Mononuclear cell (primary cell): ENCODE measurements around the gene AQP10. TPM values are rescaled to one million over a fixed set of nuclear protein-coding genes. Genes with fewer than 3 reads are reported as not detected.
"Not testable (repeated sequence)": the region's sequence is repeated elsewhere in the genome, so short reads cannot be mapped to it uniquely, and the experiment has no call there.

Experiments used
- H3K27me3 ChIP-seq: 2 replicates; pipeline ENCODE4 v1.6.0; 2011; ENCODE audit warnings: low read length, control low read depth; ENCODE audit not compliant: insufficient read depth
- H3K4me1 ChIP-seq: 2 replicates; pipeline ENCODE4 v1.5.1; 2011; ENCODE audit warnings: mild to moderate bottlenecking, low read length, control low read depth; ENCODE audit not compliant: insufficient read depth
- H3K4me3 ChIP-seq: 2 replicates; pipeline ENCODE4 v1.5.1; 2011; ENCODE audit warnings: mild to moderate bottlenecking, low read length, moderate library complexity
- H3K9me3 ChIP-seq: 2 replicates; pipeline ENCODE4 v1.5.1; 2011; ENCODE audit warnings: low read depth, mild to moderate bottlenecking, control low read depth, low read length
- total RNA-seq: library from RNA; depleted of rRNA; stranded (reverse); fragments of >200 nt; gene quantifications from one replicate; pipeline ENCODE4 v1.2.3, GENCODE V29; 2012

AQP10 gene
- total RNA-seq, 1 donor = 4.1 TPM

DNA sequence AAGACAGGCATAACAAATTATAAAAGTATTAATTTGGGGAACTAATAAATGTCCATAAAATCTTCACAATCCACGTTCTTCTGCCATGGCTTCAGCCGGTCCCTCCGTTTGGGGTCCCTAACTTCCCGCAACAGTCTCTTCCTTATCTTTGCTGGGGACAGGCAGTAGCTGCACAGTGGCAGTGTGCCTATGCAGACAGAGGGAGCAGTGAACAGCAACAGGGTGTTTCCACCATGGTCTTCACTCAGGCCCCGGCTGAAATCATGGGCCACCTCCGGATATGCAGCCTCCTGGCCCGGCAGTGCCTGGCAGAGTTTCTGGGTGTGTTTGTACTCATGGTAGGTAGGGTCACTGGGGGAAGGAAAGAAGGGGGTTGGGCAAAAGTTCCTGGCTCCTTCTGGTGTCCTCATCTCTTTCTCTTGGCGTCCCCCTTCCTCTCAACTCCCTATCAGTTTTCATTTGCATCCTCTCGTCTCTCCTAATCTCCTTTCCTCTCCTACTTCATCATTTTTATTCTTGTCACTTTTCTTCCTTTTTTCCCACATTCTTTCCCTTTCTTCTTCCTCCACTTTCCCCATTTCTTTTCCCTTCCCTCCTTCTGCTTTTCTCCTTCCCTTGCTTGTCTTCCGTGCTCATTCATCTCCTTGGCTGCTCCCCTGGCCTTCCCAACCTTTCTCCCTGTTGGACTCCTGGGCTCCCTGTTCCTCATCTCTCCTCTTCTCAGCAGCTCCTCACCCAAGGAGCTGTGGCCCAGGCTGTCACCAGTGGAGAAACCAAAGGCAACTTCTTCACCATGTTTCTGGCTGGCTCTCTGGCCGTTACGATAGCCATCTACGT, 8.4 kb upstream of the AQP10 start:
- H3K4me1 ChIP-seq = not testable (repeated sequence)

GRCh38 chr1:154313066-154313356, 7.9 kb upstream of the AQP10 start:
- Histone ChIP-seq H3K4me3 (no peak overlapping the region), H3K27me3 (no peaks in the 10 kb centered on the region), H3K9me3 (peaks cover 7% of the 10 kb centered on the region), H3K4me1 (no peaks in the 10 kb centered on the region)

More for the DNA sequence above, 8.4 kb upstream of the AQP10 start:
- H3K27me3 ChIP-seq, H3K4me3 ChIP-seq, H3K9me3 ChIP-seq: not testable (repeated sequence)

GRCh38 chr1:154314226-154314625, 6.7 kb upstream of the AQP10 start:
- not testable (repeated sequence) for H3K9me3 ChIP-seq, H3K4me3 ChIP-seq, H3K4me1 ChIP-seq, H3K27me3 ChIP-seq

DNA sequence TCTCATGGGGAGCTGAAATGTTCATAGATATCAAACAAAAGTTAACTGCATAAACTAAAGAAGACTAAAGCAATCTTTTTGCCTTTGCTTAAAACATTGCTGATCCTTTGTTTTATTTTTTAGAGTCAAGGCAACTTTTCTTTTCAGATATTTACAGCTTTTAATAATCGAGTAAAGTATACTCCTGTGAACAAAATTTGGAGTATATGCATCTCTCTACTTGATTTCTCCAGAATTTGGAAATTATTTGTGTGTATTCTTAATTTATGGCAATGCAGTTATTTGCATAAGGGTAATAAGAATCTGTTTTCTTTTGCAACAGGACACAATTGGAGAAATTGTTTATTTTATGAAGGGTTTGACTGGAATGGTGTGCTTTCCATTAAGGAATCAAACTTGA, 4.2 kb upstream of the AQP10 start:
- H3K9me3 ChIP-seq = peaks cover 7% of the 10 kb centered on the region
- no peaks in the 10 kb centered on the region for H3K4me1 ChIP-seq
- H3K27me3 ChIP-seq = no peaks in the 10 kb centered on the region
- H3K4me3 ChIP-seq = no peak overlapping the region

GRCh38 chr1:154318386-154318785, 2.5 kb upstream of the AQP10 start:
- Histone ChIP-seq H3K4me1 (no peaks in the 10 kb centered on the region), H3K27me3 (no peaks in the 10 kb centered on the region), H3K4me3 (no peak overlapping the region), H3K9me3 (peaks cover 7% of the 10 kb centered on the region)

DNA sequence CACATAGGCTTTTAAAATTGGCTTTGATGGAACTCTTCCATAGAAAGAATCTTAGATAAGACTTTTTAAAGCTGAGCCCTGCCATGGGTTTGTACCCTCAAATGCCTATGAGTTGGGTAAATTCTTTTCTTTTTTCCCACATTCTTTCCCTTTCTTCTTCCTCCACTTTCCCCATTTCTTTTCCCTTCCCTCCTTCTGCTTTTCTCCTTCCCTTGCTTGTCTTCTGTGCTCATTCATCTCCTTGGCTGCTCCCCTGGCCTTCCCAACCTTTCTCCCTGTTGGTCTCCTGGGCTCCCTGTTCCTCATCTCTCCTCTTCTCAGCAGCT, 679 bp downstream of the AQP10 start:
- H3K4me3 ChIP-seq, H3K27me3 ChIP-seq, H3K9me3 ChIP-seq: not testable (repeated sequence)
- peaks cover 18% of the 10 kb centered on the region for H3K4me1 ChIP-seq

GRCh38 chr1:154323493-154323892, 2.6 kb downstream of the AQP10 start:
- Histone ChIP-seq H3K9me3 (no peaks in the 10 kb centered on the region), H3K27me3 (peaks cover 5% of the 10 kb centered on the region), H3K4me3 (no peak overlapping the region), H3K4me1 (peaks cover 35% of the 10 kb centered on the region)

GRCh38 chr1:154324241-154324640, 3.3 kb downstream of the AQP10 start:
- Histone ChIP-seq H3K27me3 (peaks cover 5% of the 10 kb centered on the region), H3K9me3 (no peaks in the 10 kb centered on the region), H3K4me3 (no peak overlapping the region), H3K4me1 (peaks cover 41% of the 10 kb centered on the region)

DNA sequence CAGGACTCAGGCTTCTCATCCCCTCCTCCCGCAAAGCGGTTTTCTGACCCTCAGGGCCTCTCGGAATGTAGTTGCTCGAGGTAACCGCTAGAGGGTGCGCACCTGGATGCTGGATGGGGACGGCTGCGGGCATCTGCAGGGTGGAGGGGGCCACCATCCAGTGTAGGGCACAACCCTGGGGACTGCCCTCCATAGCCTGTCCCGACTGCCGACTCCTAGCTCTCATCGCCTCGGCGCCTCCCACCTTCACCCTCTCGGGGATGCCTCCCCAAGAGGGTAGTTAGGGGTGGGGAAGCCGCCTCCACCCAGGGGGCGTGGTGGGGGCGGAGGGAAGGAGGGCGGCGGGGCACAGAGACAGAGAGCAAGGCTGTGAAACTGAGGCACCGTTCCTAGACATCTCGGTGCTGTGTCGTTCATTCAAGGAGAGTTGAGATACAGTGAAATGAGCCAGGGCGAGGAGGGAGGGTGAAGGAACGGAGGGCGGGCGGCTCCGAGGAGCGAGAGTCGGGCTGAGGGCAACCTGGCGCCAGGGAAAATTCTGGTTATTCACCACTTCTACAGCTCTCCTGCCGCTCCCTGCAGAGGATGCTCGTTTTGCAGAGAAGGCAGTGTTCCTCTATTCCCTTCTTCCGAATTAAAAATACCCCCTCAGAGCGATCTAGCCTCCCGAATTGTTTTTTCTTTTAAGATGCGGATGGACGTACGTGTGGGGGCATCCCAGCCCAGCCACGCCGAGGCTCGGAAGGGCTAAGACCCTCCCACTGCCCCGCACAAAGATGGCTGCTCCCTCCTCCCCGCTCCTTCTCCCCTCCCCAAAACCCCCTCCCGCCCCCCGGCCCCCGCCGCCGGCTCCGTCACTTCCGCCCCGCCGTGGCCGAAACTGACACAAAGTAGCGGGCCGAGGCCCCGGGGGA, 4.0 kb downstream of the AQP10 start, which contains the start of gene ATP8B2:
TSS of gene ATP8B2 (plus strand) at position 857 of the 914 bp plus-strand sequence. CDS start 2,617 bp downstream, outside the sequence.
- Histone ChIP-seq H3K27me3 (peaks cover 5% of the 10 kb centered on the region), H3K4me3 (peak within 1 kb of the TSS; percentile 60), H3K9me3 (no peaks in the 10 kb centered on the region), H3K4me1 (peaks cover 47% of the 10 kb centered on the region)

DNA sequence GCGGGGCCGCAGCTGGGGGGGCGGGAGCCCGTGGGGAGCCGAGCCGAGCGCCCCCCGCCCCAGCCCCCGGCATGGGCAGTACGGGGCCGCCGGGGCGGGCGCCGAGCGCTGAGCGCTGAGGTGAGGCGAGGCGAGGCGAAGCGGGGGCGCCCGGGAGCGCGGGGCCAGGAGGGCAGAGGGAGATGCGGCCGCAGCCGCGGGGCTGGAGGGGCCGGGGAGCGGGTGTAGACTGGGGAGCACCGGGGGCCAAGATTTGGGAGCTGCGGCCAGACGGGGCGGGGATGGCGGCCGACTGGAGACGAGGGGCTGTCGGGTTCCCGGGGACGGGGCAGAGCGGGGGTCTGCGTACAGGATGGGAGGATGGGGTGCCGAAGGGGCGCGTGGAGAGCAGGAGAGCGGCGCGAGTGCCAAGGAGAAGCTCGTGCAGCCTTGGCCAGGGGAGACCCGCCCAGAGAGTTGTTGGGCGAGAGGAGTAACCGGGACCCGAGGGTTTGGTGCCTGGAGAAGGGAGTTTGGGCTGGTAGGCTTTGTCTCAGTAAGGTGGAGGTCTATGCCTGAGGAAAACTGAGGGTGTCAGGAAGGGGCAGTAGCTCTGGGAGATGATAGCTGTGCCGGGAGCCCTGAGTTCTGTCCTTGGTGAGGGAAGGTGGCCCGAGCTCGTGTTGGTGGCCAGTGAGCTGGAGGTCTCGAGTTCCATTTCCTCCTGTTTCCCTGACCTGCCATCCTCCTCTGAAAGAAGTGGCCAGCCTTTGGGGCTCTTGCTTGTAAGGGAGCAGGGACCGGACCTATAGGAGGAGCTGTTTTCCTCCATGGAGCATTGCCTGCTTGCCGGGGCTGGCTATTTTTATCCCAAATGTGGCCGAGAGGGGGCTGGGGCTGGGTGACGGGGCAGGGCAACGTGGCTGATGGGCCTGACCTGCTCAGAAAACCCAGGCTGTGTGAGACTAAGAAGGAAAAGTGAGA, 5.0 kb downstream of the AQP10 start:
- H3K27me3 ChIP-seq = peaks cover 5% of the 10 kb centered on the region
- H3K9me3 ChIP-seq = no peaks in the 10 kb centered on the region
- H3K4me3 ChIP-seq = peak overlapping the region; percentile 60
- peaks cover 56% of the 10 kb centered on the region for H3K4me1 ChIP-seq

DNA sequence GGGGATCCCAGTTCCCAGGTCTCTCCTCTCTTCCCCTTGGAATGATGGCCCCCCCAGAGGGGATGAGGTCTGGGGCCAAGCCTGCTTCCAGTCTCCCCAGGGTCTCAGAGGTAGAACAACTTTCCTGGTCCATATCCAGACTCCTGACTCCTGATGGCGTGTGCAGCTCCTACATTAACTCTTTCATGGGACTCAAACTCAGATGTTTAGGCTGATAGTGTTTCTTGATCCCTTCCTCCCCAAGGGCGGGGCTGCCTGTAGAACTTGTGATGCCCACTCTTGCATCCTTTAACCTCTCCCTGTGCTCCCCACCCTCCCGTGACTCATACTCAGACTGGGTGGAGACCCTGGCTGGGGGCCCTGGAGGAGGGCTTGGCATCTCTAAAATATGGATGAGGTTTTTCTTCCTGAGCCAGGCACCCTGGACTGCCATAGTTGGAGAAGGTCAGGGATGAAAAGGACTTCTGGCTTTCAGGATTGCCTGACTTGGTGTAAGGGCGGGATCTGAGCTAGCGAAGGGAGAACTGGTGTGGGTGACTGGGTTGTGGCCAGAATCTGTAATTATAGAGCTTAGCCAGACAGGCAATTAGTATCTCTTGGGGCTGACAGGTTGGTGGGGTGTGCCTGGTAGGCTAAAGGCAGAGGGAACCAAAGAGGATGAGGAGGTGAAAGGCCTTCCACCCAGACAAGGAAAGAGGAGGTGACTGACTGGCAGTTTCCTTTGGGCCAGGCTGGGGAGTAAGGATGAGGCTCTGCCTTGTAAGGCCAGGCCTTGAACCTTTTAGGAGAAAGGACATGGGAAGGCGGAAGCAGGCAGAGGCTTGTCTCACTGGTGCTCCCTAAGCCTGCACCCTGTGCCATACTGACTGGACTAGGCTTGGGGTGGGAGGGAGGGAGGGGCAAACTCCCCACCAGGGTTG, 5.9 kb downstream of the AQP10 start:
- Histone ChIP-seq H3K4me3 (peak overlapping the region; percentile 60), H3K27me3 (peaks cover 5% of the 10 kb centered on the region), H3K4me1 (peaks cover 62% of the 10 kb centered on the region), H3K9me3 (no peaks in the 10 kb centered on the region)

- peaks cover 5% of the 10 kb centered on the region for H3K27me3 ChIP-seq
- H3K4me3 ChIP-seq = peak overlapping the region; percentile 24
- H3K9me3 ChIP-seq = no peaks in the 10 kb centered on the region
- peaks cover 64% of the 10 kb centered on the region for H3K4me1 ChIP-seq
Measured at GRCh38 chr1:154327466-154328317, 6.8 kb downstream of the AQP10 start.
